ENCODE results near the gene FMNL1. TPM values are rescaled to one million over a fixed set of nuclear protein-coding genes. Genes with fewer than 3 reads are reported as not detected.

The FMNL1 gene
- polyA plus RNA-seq, 2 of the 4 experiments (the other 2 are of a cell fraction) = 8.6 to 43.9 TPM

DNA sequence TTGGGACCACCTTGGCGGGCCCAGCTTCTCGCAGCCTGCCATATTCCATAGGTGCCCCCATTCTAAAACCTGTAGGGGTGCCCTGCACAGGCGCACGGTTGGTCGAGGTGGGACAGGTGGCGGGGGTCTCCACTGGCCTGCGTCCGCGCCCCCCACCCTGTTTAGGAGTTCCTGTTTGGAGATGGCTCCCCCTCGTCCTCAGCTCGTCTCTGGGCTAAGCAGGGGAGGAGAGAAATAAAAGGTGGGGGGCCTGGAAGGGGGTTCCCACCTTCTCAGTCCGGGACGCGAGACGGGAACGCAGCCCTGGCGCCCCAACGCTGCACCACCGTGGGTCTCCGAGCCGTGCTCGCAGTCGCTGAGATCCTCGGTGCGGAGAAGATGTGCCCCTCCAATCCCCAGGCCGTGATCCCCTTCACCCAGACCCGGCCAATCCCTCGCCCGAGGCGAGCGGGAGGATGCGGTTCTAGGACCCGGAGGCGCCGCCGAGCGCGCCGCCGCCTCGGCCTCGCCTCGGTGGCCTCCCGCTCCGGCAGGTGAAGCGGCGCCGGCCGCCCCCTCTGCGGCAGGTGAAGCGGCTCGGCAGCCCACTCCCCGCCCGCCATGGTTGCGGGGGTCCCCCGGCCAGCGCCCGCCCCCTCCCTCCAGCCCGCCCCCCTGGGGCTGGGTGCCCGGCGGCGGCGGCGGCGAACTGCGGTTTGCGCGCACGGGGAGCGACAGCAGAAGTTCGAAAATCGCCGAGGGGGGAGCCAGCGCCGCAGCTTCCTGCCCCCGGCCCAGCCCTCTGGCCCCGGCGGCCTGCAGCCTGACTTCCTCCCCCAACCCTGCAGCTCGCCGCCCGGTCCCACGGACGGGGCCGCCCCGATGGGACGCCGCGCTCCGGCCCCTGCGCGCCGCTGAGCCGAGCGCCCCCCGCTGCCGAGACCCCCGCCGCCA lies at the start of gene FMNL1 (continued):
- TF ChIP-seq RNF2 (IDR thresholded peaks at IDR 0.05; ENCODE audit: borderline replicate concordance, low read depth) (no peak), ZNF302 (CRISPR knock-in tag; IDR thresholded peaks at IDR 0.05) (no peak), CBX2 (IDR thresholded peaks at IDR 0.05; ENCODE audit: borderline replicate concordance, low read depth) (no peak), FOSL2 (IDR thresholded peaks at IDR 0.05) (no peak), FOSL2 (CRISPR knock-in tag; IDR thresholded peaks at IDR 0.05) (no peak), HOXA7 (CRISPR knock-in tag; IDR thresholded peaks at IDR 0.05) (no peak), TFCP2L1 (CRISPR knock-in tag; IDR thresholded peaks at IDR 0.05) (no peak), KDM1A (IDR thresholded peaks at IDR 0.05; ENCODE audit: low read depth) (no peak), USF2 (IDR thresholded peaks at IDR 0.05) (no peak)
- TF ChIP-seq, protein P1, sequence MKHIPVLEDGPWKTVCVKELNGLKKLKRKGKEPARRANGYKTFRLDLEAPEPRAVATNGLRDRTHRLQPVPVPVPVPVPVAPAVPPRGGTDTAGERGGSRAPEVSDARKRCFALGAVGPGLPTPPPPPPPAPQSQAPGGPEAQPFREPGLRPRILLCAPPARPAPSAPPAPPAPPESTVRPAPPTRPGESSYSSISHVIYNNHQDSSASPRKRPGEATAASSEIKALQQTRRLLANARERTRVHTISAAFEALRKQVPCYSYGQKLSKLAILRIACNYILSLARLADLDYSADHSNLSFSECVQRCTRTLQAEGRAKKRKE (CRISPR knock-in tag; IDR thresholded peaks at IDR 0.05; ENCODE audit: low read depth) = no peak
- TF ChIP-seq, protein P2, sequence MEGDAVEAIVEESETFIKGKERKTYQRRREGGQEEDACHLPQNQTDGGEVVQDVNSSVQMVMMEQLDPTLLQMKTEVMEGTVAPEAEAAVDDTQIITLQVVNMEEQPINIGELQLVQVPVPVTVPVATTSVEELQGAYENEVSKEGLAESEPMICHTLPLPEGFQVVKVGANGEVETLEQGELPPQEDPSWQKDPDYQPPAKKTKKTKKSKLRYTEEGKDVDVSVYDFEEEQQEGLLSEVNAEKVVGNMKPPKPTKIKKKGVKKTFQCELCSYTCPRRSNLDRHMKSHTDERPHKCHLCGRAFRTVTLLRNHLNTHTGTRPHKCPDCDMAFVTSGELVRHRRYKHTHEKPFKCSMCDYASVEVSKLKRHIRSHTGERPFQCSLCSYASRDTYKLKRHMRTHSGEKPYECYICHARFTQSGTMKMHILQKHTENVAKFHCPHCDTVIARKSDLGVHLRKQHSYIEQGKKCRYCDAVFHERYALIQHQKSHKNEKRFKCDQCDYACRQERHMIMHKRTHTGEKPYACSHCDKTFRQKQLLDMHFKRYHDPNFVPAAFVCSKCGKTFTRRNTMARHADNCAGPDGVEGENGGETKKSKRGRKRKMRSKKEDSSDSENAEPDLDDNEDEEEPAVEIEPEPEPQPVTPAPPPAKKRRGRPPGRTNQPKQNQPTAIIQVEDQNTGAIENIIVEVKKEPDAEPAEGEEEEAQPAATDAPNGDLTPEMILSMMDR (IDR thresholded peaks at IDR 0.05) = 0 out of 3 replicates have a peak, but pooled peaks have one; percentile 17

- Histone ChIP-seq H3K4me3 (peak overlapping the region; percentile 36), H3K9me3 (no peaks in the 10 kb centered on the region), H3K4me1 (peaks cover 76% of the 10 kb centered on the region), H3K4me2 (peak overlapping the region; percentile 95), H3K27ac (peak overlapping the region; percentile 96 to 100)
- DNase-seq (ENCODE audit: low read depth in 1 of 2, low spot score in 1 of 2) = no peak
- ATAC-seq = peak; percentile 32 to 40
- TF ChIP-seq, protein P3, sequence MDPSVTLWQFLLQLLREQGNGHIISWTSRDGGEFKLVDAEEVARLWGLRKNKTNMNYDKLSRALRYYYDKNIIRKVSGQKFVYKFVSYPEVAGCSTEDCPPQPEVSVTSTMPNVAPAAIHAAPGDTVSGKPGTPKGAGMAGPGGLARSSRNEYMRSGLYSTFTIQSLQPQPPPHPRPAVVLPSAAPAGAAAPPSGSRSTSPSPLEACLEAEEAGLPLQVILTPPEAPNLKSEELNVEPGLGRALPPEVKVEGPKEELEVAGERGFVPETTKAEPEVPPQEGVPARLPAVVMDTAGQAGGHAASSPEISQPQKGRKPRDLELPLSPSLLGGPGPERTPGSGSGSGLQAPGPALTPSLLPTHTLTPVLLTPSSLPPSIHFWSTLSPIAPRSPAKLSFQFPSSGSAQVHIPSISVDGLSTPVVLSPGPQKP (IDR thresholded peaks at IDR 0.05; ENCODE audit: low read depth, low read length) = no peak
- TF ChIP-seq, protein P4, sequence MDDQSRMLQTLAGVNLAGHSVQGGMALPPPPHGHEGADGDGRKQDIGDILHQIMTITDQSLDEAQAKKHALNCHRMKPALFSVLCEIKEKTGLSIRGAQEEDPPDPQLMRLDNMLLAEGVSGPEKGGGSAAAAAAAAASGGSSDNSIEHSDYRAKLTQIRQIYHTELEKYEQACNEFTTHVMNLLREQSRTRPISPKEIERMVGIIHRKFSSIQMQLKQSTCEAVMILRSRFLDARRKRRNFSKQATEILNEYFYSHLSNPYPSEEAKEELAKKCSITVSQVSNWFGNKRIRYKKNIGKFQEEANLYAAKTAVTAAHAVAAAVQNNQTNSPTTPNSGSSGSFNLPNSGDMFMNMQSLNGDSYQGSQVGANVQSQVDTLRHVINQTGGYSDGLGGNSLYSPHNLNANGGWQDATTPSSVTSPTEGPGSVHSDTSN (IDR thresholded peaks at IDR 0.05) = 0 out of 2 replicates have a peak, but pooled peaks have one; percentile 21
- TF ChIP-seq HOXB5 (CRISPR knock-in tag; IDR thresholded peaks at IDR 0.05) (0 out of 2 replicates have a peak, but pooled peaks have one; percentile 8), CHD2 (IDR thresholded peaks at IDR 0.05; ENCODE audit: low read length, partially characterized antibody) (peak; percentile 11)
- POLR2A ChIA-PET = interaction anchor here (0.6 to 7.6 kb wide), 16 partner anchors 10 to 302 kb away, joined by 3 to 371 read pairs (median 6); partner anchors contain the start of genes ACBD4, HEXIM1 and HEXIM2
- WGBS (ENCODE audit: missing lambda C conversion rate) = 3% methylated on average over 5 of the region's 5 CpGs
- CTCF ChIA-PET = interaction anchor here (1.0 to 43.5 kb wide), 9 partner anchors 11 to 122 kb away, joined by 3 to 2147 read pairs (median 26); partner anchors contain the start of genes ACBD4, FMNL1, HEXIM1 and HEXIM2
- FAIRE-seq = no peak
These were observed 49.5 kb upstream of the FMNL1 start for GRCh38 chr17:45172232-45172540.
